Measurements from ENCODE around the gene TERT.

Gene TERT

DNA sequence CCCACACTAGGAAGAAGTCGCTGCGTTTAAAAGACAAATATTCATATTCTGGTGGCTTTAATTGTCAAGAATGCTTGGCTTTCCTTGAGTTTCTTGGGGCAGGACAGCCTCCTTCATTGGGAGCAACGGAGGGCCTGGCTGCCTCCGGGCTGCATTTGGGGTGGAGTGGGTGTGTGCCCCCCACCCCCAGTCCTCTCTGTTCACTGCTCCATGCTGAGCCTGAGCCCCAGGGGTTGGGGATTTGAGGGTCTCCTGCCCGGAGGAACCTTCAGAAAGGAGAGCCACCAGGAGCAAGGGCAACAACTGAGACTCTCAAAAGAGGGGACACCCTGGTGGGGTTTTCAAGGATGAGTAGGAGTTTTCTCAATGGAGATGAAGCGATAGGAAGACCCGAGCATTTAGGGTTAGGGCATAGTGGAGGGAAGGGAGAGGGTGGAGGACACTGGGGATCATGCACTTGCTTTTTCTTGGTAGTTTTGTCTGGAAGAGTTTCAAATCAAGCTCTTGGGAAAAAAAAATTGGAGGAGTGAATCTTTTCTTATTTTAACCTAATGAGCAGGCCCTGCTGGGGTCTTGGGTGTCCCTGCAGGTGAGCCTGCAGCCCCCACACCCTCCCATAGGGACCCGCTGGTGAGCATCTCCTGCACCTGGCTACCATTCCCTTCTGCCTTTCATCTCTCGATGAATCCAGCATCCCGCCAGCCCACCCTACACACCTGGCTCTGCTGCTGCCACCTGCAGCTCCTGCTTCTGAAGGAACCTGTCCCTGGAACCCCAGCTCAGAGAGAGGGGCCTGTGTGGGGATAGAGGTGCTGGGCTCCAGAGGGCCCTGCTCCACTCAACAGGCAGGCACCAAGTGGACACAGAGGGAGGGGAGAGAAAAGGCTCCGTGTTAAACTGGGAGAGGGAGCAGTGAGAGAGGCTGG, 89.3 kb downstream of the TERT start:
- TF ChIP-seq, protein P1, sequence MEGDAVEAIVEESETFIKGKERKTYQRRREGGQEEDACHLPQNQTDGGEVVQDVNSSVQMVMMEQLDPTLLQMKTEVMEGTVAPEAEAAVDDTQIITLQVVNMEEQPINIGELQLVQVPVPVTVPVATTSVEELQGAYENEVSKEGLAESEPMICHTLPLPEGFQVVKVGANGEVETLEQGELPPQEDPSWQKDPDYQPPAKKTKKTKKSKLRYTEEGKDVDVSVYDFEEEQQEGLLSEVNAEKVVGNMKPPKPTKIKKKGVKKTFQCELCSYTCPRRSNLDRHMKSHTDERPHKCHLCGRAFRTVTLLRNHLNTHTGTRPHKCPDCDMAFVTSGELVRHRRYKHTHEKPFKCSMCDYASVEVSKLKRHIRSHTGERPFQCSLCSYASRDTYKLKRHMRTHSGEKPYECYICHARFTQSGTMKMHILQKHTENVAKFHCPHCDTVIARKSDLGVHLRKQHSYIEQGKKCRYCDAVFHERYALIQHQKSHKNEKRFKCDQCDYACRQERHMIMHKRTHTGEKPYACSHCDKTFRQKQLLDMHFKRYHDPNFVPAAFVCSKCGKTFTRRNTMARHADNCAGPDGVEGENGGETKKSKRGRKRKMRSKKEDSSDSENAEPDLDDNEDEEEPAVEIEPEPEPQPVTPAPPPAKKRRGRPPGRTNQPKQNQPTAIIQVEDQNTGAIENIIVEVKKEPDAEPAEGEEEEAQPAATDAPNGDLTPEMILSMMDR (IDR thresholded peaks at IDR 0.05; ENCODE audit: insufficient read depth, low read depth, low read length, missing control alignments), result no peak
- DNase-seq (ENCODE audit: low read depth), result no peak
- H3K4me3 ChIP-seq (ENCODE audit: low read length), result no peak overlapping the region

DNA sequence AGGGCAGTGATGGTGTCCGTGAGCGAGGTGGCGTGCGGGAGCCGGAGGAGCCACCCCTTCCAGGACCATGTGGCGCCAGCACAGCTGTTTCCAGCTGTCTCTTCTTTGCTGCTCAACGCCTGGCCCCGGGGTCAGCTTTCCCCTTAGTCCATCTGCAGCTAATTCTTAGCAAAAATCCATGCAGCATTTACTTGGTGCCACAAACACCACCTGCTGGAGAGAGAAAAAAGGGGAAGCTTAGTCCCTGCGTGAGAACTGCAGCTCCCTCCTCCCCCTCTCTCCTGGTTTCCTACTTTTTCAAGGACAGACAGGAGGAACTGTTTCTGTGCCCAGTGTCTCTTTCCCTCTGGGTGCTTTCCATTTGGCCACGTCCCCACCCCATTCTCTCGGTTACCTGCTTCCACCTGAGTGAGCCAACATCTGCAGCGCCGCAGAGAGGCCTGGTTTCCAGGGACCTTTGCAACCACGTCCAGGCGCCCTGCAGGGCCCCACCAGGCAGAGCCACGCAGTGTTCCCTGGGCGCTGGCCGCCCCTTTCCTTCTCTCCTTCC, 90.1 kb downstream of the TERT start:
- TF ChIP-seq, protein P1 (IDR thresholded peaks at IDR 0.05; ENCODE audit: insufficient read depth, low read depth, low read length, missing control alignments), result peak; percentile 23
- H3K4me3 ChIP-seq (ENCODE audit: low read length), result no peak overlapping the region
- DNase-seq (ENCODE audit: low read depth), result peak; percentile 2

DNA sequence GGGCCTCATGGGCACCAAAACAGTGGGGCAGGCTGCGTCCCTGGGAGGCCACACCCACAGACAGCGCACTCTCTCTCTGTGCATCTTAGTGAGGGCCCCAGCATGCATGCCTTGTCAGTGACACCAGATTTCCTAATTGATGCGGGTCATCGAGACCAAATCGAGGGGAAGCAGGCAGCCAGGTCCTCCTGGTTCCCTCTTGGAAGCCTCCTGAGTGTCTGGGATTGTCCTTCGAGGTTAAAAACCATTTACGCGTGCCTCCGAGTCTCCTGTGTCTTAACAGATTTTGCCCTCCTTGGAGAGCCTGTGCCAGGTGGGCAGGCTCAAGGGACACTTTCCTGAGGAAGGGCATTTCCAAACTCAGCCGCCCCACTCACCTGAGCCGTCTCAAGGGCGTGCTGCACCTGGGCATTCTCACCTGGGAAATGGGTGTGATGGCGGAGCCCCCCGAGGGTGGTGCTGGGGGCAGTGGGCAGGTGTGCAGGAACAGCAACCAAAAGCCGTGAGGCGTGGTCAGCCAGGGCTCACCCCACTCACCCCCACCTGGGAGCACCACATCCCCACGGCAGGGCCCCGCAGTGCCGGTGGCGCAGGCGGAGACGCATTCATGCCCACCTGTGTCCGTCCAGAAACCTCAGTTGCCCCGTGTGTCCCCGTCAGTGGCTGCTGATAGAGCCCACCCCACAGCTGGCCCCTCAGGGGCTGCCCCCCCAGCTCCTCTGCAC, 90.7 kb downstream of the TERT start:
- no peak for DNase-seq (ENCODE audit: low read depth)
- TF ChIP-seq, protein P1 (IDR thresholded peaks at IDR 0.05; ENCODE audit: insufficient read depth, low read depth, low read length, missing control alignments), result no peak
- no peak overlapping the region for H3K4me3 ChIP-seq (ENCODE audit: low read length)

DNA sequence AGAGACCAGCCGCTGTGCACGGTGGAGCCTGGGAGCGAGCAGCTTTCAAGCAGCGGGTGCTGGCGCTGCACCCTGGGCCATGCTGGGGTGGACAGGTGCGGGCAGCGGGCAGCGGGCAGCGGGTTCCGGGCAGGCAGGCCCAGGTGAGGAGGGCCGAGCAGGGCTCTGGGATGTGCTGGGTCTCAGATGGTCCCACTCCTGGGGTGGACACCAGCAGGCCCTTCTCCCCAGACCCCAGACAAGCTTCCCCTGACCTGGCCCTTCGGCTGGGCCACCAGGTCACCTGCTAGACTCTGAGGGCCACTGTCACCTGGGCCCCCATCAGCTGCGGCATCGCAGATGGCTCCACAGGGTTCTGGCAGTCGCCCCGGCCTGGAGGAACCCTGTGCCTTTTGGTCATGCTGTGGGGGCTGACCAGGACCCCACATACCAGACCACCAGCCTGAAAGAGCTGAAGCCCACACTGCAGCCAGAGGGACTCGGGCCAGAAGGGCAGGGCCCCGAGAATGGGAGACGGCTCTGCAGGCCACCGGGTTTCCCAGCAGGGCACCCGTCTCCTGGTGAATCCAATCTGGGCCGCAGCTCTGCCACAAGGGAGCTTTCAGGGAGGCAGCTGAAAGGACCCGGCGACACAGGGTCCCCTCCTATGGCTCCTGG, 91.4 kb downstream of the TERT start:
- TF ChIP-seq, protein P1 (IDR thresholded peaks at IDR 0.05; ENCODE audit: insufficient read depth, low read depth, low read length, missing control alignments), result no peak
- DNase-seq (ENCODE audit: low read depth), result no peak
- H3K4me3 ChIP-seq (ENCODE audit: low read length), result no peak overlapping the region
